Breast epithelium (tissue), 4 donors: Measurements from ENCODE around the gene PRDX4. TPM values are rescaled to one million over a fixed set of nuclear protein-coding genes. Genes with fewer than 3 reads are reported as not detected.

Source experiments
- DNase-seq, 2 donors: peaks; one replicate each; pipeline ENCODE4 v3.0.0-alpha.2; 2019; ENCODE audit warnings: low spot score in 2 of 2
- H3K27ac ChIP-seq, 2 donors: fragments of 200-600 bp; sonication (generic) in 1 of 2; one replicate each; pipeline ENCODE4 v1.5.1; 2016 to 2019; ENCODE audit warnings: mild to moderate bottlenecking in 1 of 2
- H3K27me3 ChIP-seq, 2 donors: fragments of 200-600 bp; sonication (generic) in 1 of 2; one replicate each; pipeline versions ENCODE4 v1.5.1 to v1.6.0; 2017 to 2019; ENCODE audit warnings: control low read depth in 1 of 2, mild to moderate bottlenecking in 1 of 2
- H3K36me3 ChIP-seq: fragments of 200-600 bp; one replicate; pipeline ENCODE4 v1.5.1; 2019
- H3K4me1 ChIP-seq, 2 donors: fragments of 200-600 bp; sonication (generic); one replicate each; pipeline ENCODE4 v1.5.1; 2016 to 2019; ENCODE audit warnings: control low read depth in 1 of 2
- H3K4me3 ChIP-seq, 3 donors: fragments of 200-600 bp; sonication (generic); 1 replicate in 2 of 3; 2 replicates in 1 of 3; pipeline ENCODE4 v1.5.1; 2016 to 2019; ENCODE audit warnings: mild to moderate bottlenecking in 3 of 3, moderate library complexity in 2 of 3
- H3K9me3 ChIP-seq, 2 donors: fragments of 200-600 bp; sonication (generic) in 1 of 2; one replicate each; pipeline ENCODE4 v1.5.1; 2016 to 2019; ENCODE audit warnings: control low read depth in 1 of 2
- CTCF ChIP-seq, 3 donors: fragments of 450-650 bp; IDR thresholded peaks; one replicate each; pipeline ENCODE4 v1.5.1; 2016 to 2017; ENCODE audit warnings: antibody characterized with exemption in 3 of 3, mild to moderate bottlenecking in 3 of 3, moderate library complexity in 3 of 3
- POLR2A ChIP-seq: fragments of 450-650 bp; IDR thresholded peaks from one replicate; pipeline ENCODE4 v1.6.1; 2016; ENCODE audit warnings: antibody characterized with exemption, mild to moderate bottlenecking, moderate library complexity
- POLR2AphosphoS5 ChIP-seq, 3 donors: sonication (generic); formaldehyde crosslinking; IDR thresholded peaks; one replicate each; pipeline ENCODE4 v1.6.1; 2017; ENCODE audit warnings: antibody characterized with exemption in 3 of 3
- intact Hi-C: fragments of 100-400 bp; cut with DNase I; formaldehyde crosslinking; loops from one replicate; pipeline ENCODE4 v1.15.1; 2023; ENCODE audit warnings: low total_unique reads
- total RNA-seq, 3 donors: library from RNA; depleted of rRNA; stranded (reverse); fragments of >200 nt; gene quantifications; one replicate each; pipeline ENCODE4 v1.1.0, GENCODE V29; 2016

The PRDX4 gene
- total RNA-seq, 3 donors from 2014 or later: 71.8 to 120 (median 72.9) TPM

- no peaks in the 10 kb centered on the region for H3K36me3 ChIP-seq
- peaks cover 0 to 6% of the 10 kb centered on the region in 2 donors for H3K27me3 ChIP-seq
- no peak overlapping the region for H3K4me3 ChIP-seq
- H3K27ac ChIP-seq: no peak overlapping the region
- DNase-seq: no peak
- no peaks in the 10 kb centered on the region for H3K9me3 ChIP-seq
- intact Hi-C loops: no loop called here
- no peaks in the 10 kb centered on the region for H3K4me1 ChIP-seq
- TF ChIP-seq POLR2AphosphoS5 (IDR thresholded peaks at IDR 0.05) (no peak), POLR2A (no peak), CTCF (IDR thresholded peaks at IDR 0.05) (no peak)
Measured at GRCh38 chrX:23727206-23727605, 59.9 kb downstream of the PRDX4 start.

- DNase-seq: no peak
Measured at GRCh38 chrX:23729214-23729613, 61.9 kb downstream of the PRDX4 start.

GRCh38 chrX:23731951-23732350, 64.7 kb downstream of the PRDX4 start:
- DNase-seq: no peak
- H3K27me3 ChIP-seq: peaks cover 0 to 6% of the 10 kb centered on the region in 2 donors
- H3K4me3 ChIP-seq: no peak overlapping the region
- H3K9me3 ChIP-seq: no peaks in the 10 kb centered on the region
- H3K27ac ChIP-seq: no peak overlapping the region
- H3K36me3 ChIP-seq: no peaks in the 10 kb centered on the region
- no peaks in the 10 kb centered on the region for H3K4me1 ChIP-seq
- no peak for TF ChIP-seq POLR2A
- no peak for TF ChIP-seq CTCF (IDR thresholded peaks at IDR 0.05)
- no peak for TF ChIP-seq POLR2AphosphoS5 (IDR thresholded peaks at IDR 0.05)
- intact Hi-C loops: no loop called here

More at GRCh38 chrX:23729214-23729613, 61.9 kb downstream of the PRDX4 start:
- Histone ChIP-seq H3K36me3 (no peaks in the 10 kb centered on the region), H3K4me1 (no peaks in the 10 kb centered on the region), H3K9me3 (no peaks in the 10 kb centered on the region), H3K27ac (no peak overlapping the region), H3K4me3 (no peak overlapping the region), H3K27me3 (peaks cover 0 to 6% of the 10 kb centered on the region in 2 donors)
- no peak for TF ChIP-seq POLR2AphosphoS5 (IDR thresholded peaks at IDR 0.05)
- no peak for TF ChIP-seq POLR2A
- no peak for TF ChIP-seq CTCF (IDR thresholded peaks at IDR 0.05)
- intact Hi-C loops: no loop called here

GRCh38 chrX:23732704-23733103, 65.4 kb downstream of the PRDX4 start:
- Histone ChIP-seq H3K36me3 (no peaks in the 10 kb centered on the region), H3K4me1 (no peaks in the 10 kb centered on the region), H3K27ac (no peak overlapping the region), H3K9me3 (no peaks in the 10 kb centered on the region), H3K4me3 (no peak overlapping the region), H3K27me3 (peaks cover 0 to 6% of the 10 kb centered on the region in 2 donors)
- DNase-seq: no peak
- TF ChIP-seq CTCF (IDR thresholded peaks at IDR 0.05): no peak
- TF ChIP-seq POLR2AphosphoS5 (IDR thresholded peaks at IDR 0.05): no peak
- TF ChIP-seq POLR2A: no peak
- intact Hi-C loops: no loop called here

Other genes starting within 250 kb of the PRDX4 start
- 10 to 100 TPM; 38.7 to 42.3 (median 41.0) TPM for gene ACOT9, start 75.8 kb downstream of the PRDX4 start, total RNA-seq
- gene SAT1, start 115.7 kb downstream of the PRDX4 start, total RNA-seq: 1,000 to 10,000 TPM in 2 of 3 donors, 100 to 1,000 TPM in 1; 980 to 1,359 (median 1,246) TPM
- 10 to 100 TPM in 2 of 3 donors, 1 to 10 TPM in 1; 5.8 to 16.7 (median 16.1) TPM for gene APOO, start 240.4 kb downstream of the PRDX4 start, total RNA-seq
- 1 to 10 TPM in 1 of 3 donors, not detected in 2; 1.5 TPM for gene CXorf58, start 240.5 kb downstream of the PRDX4 start, total RNA-seq